ENCODE measurements around the gene ZNF839.

Gene ZNF839

DNA sequence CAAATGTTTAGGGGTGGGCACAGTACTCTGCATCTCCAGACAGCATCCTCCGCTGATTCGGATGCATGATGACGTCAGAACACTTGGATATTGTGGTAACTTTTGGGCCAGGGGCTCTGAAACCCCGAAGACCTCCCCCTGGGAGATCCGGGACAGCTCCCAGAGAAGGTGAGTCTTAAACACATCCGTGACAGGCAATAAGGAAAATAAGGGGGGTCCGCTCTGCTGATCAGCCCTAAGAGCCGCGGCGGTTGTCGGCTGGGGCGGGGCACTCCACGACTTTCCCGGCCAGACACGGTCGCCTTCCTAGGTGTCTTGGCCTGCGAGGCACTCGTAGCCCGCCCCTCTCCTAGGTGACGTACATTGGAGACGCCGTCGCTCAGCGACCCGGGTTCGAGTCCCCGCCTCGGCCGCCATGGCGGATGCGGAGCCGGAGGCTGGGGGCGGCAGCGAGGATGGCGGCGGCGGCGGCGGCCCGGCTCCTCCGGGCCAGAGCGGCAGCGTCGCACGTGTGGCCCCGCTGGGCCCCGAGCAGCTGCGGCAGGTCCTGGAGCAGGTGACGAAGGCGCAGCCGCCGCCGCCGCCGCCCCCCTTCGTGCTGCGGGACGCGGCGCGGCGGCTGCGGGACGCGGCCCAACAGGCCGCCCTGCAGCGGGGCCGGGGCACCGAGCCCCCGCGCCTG is at the start of gene ZNF839:
Gene ZNF839, plus strand, starts transcription at position 396 of the 682 bp plus-strand sequence. Its CDS starts 20 bp downstream, at position 416.
- H3K4me3 ChIP-seq (ENCODE audit: low read depth, low read length): peak within 1 kb of the TSS; percentile 88
- TF ChIP-seq, protein P1, sequence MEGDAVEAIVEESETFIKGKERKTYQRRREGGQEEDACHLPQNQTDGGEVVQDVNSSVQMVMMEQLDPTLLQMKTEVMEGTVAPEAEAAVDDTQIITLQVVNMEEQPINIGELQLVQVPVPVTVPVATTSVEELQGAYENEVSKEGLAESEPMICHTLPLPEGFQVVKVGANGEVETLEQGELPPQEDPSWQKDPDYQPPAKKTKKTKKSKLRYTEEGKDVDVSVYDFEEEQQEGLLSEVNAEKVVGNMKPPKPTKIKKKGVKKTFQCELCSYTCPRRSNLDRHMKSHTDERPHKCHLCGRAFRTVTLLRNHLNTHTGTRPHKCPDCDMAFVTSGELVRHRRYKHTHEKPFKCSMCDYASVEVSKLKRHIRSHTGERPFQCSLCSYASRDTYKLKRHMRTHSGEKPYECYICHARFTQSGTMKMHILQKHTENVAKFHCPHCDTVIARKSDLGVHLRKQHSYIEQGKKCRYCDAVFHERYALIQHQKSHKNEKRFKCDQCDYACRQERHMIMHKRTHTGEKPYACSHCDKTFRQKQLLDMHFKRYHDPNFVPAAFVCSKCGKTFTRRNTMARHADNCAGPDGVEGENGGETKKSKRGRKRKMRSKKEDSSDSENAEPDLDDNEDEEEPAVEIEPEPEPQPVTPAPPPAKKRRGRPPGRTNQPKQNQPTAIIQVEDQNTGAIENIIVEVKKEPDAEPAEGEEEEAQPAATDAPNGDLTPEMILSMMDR (IDR thresholded peaks at IDR 0.05; ENCODE audit: low read depth, low read length): no peak

DNA sequence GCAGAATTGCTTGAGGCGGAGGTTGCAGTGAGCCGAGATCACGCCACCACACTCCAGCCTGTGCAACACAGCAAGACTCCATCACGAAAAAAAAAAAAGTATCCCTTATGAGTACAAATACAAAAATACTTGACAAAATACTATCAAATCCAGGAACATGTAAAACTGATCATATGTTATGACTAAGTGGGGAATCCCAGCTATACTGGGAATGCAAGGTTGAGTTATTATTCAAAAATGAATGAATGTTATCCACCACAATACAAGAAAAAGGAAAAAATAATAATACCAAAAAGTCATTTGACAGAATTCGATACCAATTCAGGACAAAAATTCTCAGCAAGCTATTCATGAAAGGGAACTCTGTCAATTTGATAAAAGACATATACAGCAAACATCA is 47.2 kb upstream of the ZNF839 start:
- TF ChIP-seq, protein P1 (IDR thresholded peaks at IDR 0.05; ENCODE audit: low read depth, low read length): no peak
- no peak overlapping the region for H3K4me3 ChIP-seq (ENCODE audit: low read depth, low read length)

- H3K4me3 ChIP-seq (ENCODE audit: low read depth, low read length): no peak overlapping the region
- TF ChIP-seq, protein P1 (IDR thresholded peaks at IDR 0.05; ENCODE audit: low read depth, low read length): no peak
Observed at GRCh38 chr14:102275866-102276265, 43.7 kb upstream of the ZNF839 start.

GRCh38 chr14:102277874-102278630 is 41.5 kb upstream of the ZNF839 start:
- H3K4me3 ChIP-seq (ENCODE audit: low read depth, low read length): no peak overlapping the region
- TF ChIP-seq, protein P1 (IDR thresholded peaks at IDR 0.05; ENCODE audit: low read depth, low read length): no peak

DNA sequence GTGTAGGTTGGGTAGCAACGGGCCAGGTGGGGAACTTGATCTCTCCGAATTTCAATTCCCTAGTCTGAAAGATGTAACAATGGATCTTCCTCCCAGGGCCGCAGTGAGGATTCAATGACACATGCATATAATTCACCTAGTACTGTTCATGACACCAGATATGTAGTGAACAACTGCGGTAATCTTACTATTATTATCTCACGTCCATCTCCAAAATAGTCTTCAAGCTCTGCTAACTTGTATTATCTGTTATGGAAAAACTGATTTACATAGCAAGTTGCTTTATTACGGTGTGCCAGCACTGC is 41.0 kb upstream of the ZNF839 start:
- no peak overlapping the region for H3K4me3 ChIP-seq (ENCODE audit: low read depth, low read length)
- TF ChIP-seq, protein P1 (IDR thresholded peaks at IDR 0.05; ENCODE audit: low read depth, low read length): no peak

DNA sequence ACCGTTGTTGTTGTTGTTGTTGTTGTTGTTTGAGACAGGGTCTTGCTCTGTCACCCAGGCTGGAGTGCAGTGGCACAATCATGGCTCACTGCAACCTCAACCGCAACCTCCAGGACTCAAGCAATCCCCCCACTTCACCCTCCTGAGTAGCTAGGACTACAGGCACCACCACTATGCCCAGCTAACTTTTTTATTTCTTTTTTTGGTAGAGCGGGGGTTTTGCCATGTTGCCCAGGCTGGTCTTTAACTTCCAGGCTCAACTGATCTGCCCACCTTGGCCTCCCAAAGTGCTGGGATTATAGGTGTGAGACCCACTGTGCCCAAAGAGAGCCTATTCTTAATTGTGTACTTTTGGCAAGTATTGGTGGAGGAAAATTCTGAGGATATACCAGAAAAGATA is 40.3 kb upstream of the ZNF839 start:
- TF ChIP-seq, protein P1 (IDR thresholded peaks at IDR 0.05; ENCODE audit: low read depth, low read length): no peak
- no peak overlapping the region for H3K4me3 ChIP-seq (ENCODE audit: low read depth, low read length)

- no peak overlapping the region for H3K4me3 ChIP-seq (ENCODE audit: low read depth, low read length)
- TF ChIP-seq, protein P1 (IDR thresholded peaks at IDR 0.05; ENCODE audit: low read depth, low read length): no peak
Observed at GRCh38 chr14:102279688-102280348, 39.7 kb upstream of the ZNF839 start.
